OCI-LY7 (cell line): ENCODE data around the gene CCL13.

Source experiments
- EZH2phosphoT487 ChIP-seq: fragments of 200-600 bp; sonication (generic); IDR thresholded peaks from 2 replicates; pipeline ENCODE4 v1.6.1; 2018; ENCODE audit warnings: low read depth, borderline replicate concordance, mild to moderate bottlenecking, mixed run types, antibody characterized with exemption, low read length, moderate library complexity, mixed read lengths
- TF ChIP-seq, protein P1 (sequence below): fragments of 200-600 bp; sonication (generic); conservative IDR thresholded peaks from 2 replicates; pipeline ENCODE4 v1.5.1; 2014; ENCODE audit warnings: mild to moderate bottlenecking, antibody characterized with exemption, low read length, moderate library complexity, mixed read lengths

DNA sequence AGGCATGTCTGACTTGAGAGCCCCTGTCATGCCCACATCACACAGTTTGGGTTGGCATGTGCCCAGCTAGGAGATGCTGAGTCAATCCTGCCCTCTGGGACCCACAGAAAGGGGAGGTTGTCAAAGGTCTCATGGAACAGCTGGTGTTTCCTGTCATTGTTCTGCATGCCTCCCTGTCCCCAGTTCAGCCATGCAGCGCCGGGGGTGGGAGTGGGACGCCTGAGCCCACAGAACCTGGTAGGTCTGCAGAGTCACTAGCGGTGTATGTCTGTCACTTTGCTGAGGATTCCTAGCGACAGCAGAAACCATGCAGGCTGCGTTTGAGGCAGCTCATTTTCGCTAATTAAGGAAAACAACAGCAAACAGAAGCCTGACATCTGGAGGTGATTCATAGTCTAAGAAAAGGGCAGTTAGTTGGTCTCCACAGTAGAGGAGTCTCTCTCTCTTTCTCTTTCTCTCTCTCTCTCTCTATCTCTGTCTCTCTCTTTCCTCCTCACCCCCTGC is 26.4 kb downstream of the CCL13 start:
- TF ChIP-seq, protein P1, sequence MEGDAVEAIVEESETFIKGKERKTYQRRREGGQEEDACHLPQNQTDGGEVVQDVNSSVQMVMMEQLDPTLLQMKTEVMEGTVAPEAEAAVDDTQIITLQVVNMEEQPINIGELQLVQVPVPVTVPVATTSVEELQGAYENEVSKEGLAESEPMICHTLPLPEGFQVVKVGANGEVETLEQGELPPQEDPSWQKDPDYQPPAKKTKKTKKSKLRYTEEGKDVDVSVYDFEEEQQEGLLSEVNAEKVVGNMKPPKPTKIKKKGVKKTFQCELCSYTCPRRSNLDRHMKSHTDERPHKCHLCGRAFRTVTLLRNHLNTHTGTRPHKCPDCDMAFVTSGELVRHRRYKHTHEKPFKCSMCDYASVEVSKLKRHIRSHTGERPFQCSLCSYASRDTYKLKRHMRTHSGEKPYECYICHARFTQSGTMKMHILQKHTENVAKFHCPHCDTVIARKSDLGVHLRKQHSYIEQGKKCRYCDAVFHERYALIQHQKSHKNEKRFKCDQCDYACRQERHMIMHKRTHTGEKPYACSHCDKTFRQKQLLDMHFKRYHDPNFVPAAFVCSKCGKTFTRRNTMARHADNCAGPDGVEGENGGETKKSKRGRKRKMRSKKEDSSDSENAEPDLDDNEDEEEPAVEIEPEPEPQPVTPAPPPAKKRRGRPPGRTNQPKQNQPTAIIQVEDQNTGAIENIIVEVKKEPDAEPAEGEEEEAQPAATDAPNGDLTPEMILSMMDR, result peak; percentile 41; the same call in 1 of the 2 replicates
- no peak for TF ChIP-seq EZH2phosphoT487
